Activated CD8-positive, alpha-beta memory T cell treated with anti-CD3 and anti-CD28 coated beads for 48 hours (primary cell): Measurements from ENCODE around the gene LRRC8C.
"Not testable (repeated sequence)": the region's sequence is repeated elsewhere in the genome, so short reads cannot be mapped to it uniquely, and the experiment has no call there.

ENCODE experiments used
- DNase-seq, 3 experiments: peaks; one replicate each; pipeline ENCODE4 v3.0.0-alpha.2; 2020; ENCODE audit warnings: low read depth in 2 of 3, low spot score in 2 of 3

Gene LRRC8C

DNA sequence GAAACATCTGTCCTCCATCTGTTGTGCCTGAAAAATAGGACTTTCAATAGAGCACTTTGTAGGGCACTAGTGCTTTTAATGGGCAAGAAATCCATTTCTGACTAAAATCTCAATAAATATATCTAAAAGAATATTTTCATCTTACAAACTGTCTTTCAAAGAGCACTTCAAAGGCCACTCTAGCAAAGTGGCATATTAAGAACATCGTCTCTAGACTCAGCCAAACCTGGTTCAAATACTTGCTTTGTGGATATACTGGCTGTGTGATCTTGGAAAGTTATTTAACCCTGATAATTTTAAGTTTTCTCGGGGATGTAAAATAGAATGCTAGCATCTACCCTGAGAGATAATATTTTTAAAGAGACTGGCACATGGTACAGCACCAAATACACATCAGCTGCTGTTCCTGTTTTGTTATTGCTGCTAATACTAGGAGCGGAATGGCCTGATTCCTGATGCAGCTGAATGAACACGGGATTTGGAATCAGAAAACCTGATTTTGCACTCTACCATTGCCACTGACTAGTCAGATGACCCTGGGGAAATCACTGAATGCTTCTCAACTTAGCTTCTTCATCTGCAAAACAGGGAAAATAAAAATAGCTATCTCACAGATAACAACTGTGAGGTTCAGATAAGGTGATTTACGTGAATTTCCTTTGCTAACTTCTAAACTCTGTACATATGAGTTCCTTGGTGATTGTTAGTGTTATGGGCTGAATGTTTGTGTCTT, 25.2 kb upstream of the LRRC8C start:
- no peak for DNase-seq

DNA sequence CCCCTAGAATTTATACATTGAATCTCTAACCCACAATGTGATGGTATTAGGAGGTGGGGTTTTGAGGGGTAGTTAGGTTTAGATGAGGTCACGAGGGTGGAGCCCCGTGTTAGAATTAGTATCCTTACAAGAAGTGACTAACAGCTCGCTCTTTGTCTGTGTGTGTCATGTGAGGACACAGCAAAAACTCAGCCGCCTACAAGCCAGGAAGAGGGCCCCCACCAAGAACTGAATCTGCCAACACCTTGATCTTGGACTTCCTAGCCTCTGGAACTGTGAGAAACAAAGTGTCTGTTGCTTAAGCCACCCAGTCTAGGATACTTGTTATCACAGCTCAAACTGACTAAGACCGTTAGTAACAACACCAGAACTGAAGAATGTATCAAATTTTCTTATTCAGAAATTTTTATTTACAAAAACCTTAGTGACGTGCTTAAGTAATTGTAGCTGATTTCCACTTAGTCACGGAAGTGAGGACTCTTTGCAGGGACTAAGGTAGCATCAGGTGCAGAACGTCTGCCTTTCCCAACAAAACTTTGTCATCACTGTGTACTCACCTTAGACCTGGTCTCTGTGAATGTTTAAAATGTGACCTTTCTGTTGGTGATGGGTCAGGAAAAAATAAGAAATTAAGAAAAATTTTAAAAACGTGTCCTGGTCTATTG, 24.5 kb upstream of the LRRC8C start:
- DNase-seq, result peak in 2 of 3 experiments; percentile 23 to 45

DNA sequence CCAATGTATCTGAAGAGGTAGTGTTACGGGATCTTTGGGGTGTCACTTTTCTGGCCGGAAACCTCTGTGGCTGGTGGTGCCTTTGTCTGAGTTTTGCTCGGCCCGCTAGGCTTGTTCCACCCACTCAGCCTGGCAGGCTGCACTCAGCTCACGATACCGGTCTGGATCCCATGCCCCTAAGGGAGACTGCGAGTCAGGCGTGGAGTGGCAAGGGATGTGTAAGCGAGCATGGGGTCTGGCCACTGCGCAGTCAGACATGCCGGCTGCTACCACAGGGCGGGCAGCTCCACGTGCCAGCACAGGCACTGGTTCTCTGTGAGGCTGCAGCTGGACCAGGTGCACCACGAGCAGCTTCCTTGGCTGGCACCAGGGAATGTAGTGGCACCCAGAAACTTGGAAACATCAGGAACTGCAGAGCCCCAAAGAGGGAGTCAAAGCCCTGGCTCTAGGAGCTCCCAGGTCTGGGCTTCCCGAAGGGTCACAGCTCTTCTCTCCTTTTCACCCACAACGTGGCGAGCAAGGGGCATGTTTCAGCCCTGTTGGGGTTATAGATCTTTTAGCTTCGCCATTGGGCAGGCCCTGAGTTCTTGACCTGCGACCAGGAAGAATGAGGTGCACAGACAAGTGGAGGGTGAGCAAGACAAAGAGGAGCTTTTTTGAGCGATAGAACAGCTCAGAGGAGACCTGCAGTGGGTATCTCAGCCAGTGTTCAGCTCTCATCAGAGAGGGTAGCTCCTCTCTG, 23.8 kb upstream of the LRRC8C start:
- DNase-seq, result peak in 2 of 3 experiments; percentile 19 to 49

DNA sequence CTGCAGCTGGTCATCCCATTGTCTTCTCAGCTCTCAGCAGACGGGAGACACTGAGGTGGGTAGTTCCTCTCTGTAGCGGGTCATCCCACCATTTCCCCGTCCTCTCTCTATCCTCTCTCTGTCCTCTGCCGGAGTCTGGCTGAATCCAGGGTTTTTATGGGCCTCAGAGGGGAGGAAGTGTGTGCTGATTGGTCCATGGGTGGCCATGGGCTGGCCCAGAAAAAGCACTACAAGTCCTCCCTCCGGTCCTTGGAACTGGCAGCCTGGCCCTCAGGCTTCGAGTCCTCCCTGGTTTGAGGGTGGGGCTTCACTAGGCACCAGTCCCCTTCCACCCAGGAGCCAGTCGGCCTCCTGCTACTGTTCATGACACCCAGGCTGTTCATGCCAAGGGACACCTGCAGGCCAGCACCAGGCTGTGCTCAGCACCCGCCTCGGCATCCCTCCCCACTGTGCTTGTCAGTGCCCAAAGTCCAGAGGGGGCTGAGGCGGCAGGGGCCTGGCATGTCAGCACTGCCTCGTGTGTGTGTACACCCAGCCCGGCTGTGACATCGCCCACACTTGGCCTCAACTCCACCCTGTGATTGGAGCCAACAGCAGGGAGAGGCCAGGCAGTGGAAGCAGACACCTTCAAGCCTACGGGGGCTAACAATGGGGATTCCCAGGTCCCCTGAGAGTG, 23.0 kb upstream of the LRRC8C start:
- peak in 2 of 3 experiments; percentile 23 to 58 for DNase-seq

DNA sequence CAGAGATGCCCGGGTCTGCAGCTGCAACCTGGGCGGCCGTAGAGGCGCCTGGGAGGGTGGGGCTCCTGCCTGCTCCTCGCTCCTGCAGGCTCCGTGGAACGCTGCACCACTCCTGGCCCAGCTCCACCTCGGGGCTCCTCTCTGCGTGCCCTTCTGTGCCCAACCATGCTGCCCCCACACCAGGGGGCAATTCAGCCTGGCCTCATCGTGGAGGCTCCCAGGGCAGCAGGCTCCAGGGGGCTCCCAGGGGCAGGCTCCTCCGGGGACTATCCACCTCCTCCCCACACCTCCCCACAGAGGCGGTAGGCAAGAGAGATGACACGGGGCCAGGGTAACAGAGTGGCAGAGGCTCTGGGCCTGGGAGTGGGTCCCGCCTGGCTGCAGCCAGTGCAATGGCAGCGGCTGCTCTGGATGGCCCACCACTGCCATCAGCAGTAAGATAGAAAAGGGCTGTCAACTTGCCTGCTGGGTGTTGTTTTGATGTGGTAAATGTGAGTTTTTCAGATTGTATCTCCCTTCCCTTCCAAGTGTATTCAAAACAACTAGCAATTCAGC, 22.4 kb upstream of the LRRC8C start:
- no peak for DNase-seq

DNA sequence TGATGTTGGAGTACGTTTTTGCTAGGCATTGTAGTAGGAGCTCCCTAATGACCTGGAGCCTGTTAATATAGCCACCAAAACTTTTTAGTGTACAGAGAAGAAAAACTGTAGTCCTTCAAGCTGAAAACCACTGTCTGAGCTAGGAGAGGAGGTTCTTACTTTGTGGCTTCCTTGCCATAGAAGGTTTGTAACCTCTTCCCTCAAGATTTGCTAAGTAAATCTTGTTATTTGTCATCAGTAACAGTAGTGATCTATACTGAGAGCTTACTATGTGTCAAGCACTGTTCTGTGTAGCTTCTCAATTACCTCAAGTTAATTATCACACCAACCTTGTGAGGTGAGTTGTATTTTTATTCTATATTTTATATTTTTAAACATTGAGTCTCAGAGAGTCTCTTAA, 21.2 kb upstream of the LRRC8C start:
- no peak for DNase-seq

DNA sequence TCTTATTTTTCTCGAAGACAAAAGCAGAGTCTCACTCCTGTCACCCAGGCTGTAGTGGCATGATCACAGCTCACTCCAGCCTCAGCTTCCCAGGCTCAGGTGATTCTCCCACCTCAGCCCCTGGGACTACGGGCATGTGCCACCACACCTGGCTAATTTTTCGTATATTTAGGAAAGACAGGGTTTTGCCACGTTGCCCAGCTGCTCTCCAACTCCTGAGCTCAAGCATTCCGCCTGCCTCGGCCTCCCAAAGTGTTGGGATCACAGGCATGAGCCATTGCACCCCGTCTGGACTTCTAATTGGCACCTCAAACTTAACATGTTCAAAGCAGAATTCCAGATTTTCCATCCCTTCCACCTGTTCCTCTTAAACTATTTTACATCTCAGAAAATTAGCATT, 19.0 kb upstream of the LRRC8C start:
- DNase-seq, result no peak

DNA sequence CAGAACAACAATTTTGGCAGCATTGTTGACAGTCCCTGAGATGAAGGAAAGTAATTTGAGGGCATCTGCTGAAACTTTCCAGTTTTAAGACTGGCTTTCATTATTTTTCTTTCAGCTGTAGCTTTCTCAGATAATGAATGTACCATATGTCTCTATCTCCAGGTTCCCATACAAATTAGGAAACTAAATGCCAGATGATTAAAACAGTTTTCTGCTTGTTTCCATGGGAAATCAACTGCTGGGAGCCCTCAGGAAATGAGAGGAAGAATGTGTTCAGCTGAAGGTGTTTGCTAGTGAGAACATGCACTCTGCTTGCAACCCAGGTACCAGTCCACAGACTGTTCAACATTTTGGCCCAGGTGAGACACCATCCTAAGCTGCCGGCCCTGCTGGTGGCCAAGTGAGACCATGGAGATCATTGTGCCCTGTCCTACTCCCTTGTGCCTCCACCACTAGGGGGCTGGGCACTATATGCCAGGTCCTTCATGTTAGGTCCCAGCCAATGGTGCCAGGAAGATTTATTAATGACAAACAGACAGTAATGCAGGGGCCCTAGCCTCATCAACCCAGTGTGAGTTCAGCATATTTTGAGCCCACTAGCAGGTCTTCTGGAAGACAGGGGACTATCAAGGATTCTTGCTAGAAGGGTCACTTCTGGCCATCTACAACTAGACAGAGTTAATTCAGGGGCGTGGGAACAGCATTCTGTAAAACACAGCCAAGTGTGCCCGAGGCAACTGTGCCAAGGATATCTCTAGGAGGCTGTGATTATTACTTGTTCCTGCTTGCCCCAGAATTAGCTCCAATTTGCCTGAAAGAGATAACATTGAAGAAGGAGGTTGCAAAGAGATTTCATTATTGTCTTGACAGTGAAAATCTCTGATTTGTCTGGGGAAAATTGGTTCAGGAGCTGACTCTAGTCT, 17.0 kb upstream of the LRRC8C start:
- no peak for DNase-seq

DNA sequence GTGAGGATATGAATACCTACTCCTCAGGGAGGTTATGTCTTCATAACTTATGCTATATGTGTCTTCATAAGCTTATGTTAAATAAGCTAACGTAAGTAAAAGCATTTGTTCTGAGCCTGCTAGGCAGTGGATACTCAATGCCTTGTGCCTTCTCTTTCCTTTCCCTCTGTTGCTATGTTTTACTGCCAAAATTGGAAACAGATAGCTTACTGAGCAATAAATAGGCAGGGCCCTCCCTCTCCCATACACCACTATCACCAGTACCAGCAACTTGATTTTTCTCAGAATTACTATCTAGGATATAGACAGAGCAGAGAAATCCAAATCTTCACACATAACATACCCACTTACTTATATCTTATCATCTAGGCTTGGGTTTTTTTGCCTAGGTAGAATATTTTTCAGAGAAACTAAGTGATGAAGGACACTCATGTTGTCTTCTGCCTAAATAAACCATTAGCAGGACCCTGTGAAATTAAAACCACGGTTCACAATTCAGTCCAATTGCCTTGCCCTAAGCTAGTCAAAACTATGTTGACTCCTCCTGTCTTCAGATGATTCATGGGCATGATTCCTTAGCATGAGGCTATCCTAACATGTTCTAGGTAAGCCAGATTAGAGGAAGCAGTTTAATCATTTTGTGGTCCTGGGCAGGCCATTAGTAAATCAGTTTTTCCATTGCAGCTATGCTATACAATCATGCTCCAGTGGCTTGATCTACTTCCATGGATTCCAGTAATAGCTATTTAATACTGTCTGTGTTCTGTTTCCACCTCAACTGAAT, 15.9 kb upstream of the LRRC8C start:
- no peak for DNase-seq

DNA sequence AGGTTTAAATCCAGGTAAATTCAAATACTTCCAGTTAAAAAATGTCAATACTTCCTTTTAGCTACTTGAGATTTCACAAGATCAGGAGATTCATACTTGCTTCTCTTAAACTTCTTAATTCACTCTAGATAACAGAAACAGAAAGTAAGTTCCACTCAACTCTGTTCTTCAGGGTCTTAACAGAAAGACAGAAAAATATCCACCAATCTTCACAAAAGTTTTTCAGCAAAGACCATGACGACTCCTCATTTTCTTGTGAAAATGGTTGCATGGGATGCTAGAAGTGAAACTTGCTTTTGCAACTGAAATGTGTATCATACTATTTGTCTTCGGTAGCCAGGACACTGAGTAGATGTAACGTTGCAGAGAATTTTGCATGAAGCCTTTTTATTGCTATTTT, 12.3 kb upstream of the LRRC8C start:
- DNase-seq, result no peak

DNA sequence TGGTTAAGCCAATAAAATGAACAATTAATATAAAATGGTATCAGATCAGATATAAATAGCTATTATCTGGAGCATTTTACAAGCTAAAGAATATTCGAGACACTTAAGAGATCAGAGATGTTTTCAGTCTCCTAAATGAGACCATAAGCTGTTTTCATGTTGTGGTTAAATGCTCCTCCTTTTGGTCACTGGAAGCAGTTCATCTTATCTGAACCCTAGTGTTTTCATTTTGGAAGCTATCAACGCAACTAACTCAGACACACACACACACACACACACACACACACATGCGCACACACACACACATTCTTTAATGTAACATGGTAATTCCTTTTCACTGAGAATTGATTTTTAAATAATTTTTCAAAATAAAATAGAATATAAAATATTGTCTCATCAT, 10.0 kb upstream of the LRRC8C start:
- no peak for DNase-seq

DNA sequence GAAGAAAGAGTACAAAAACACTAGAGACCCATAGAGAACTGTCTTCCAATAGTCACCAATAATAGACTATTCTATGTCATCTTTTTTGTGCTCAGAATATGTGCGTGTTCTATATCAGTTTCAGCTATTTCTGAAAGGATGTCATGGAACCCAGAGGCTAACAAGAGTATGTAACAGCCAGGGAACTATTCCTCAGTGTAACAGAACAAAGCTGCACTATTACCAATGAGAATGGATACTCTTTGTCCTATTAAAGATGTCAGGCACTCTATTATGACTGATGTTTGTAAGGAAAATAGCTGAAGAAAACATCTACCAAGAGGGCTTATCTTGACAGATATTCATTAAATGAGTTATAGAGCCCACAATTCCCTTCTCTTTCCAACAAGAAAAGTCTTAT, 8.6 kb upstream of the LRRC8C start:
- no peak for DNase-seq

DNA sequence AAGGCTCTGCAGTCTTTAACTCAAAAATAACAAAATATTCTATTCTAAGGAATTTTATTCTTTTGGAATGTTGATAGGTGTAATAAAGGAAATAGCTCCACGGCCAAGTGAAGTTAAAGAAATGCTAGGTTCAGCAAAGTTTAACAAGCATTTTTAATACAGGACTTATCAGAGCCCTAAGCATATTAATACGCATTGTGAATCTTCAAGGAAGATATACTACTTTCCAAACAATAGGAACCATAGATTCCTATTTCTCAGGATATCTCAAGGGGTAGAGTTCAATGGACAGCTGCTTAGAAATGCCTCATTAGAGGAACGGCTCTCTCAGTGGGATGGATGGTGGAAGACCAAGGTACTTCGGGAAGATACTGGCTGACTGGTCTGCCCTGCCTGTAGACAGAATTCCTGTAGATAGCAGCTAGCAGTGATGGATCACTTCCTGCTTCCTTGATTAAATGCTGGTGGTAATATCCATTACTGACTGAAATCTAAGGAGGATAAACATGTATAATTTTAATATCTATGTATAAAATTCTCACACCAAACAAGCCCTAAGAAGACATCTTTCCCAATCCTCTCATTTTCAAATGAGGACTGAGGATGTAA, 8.1 kb upstream of the LRRC8C start:
- DNase-seq, result no peak

DNA sequence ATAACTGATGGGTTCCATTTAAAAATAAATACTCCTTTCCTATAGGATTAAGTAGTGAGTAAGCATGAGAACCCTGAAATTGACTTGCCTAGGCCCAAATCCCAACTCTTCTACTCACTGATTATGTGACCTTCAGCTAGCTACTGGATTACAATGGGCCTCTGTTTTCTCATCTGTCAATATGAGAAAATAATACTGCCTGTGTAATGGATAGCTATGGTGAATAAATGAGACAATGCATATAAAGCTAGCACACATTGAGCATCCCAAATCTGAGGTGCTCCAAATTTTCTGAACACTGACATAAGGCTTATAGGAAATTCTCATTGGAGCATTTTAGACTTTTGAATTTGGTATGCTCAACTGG, 5.3 kb upstream of the LRRC8C start:
- DNase-seq, result no peak

DNA sequence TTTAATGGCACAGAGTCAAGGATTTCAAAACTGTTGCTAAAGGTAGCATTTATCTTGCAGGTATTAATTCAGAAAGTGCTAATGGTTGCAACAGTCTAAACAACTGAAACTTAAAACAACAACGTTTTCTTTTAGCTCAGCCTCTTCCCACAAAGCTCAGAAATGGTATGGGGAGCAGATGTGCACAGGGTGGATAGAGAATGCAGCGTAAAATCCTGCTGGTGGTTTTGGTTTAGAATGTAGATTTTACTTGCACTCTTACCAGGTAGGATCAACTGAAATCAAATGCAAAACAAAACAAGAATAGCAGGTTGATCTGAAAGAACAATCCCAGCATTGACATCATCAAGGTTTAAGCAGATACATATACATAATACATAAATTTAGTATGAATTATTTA, 3.8 kb upstream of the LRRC8C start:
- no peak for DNase-seq

DNA sequence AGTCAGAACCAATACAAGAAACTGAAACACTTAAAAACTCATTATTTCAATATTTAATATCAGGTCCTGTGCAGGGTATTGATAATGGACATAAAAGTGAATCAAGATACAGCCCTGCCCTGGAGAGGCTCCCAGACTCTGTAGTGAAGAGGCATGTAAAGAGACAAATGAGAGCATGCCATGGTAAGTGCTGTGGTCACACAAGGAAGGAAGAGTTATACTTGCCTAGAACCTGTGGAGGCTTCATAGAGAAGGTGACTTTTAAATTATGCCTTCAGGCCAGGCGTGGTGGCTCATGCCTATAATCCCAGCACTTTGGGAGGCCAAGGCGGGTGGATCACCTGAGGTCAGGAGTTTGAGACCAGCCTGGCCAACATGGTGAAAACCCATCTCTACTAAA, 3.3 kb upstream of the LRRC8C start:
- not testable (repeated sequence) for DNase-seq

DNA sequence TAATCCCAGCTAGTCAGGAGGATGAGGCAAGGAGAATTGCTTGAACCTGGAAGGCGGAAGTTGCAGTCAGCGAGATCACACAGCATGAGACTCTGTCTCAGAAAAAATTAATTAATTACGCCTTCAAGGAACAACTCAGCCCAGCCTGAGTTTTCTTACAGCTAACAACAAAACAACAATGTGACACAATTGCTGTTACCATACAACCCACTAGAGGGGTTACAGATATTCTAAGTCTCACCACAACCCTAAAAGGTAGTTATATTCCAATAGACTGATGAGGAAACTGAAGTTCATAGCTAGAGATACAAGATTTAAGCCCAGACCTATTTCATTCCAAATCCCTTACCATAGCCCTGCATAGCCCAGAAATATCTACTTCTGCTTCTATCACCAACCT, 2.9 kb upstream of the LRRC8C start:
- DNase-seq, result no peak

DNA sequence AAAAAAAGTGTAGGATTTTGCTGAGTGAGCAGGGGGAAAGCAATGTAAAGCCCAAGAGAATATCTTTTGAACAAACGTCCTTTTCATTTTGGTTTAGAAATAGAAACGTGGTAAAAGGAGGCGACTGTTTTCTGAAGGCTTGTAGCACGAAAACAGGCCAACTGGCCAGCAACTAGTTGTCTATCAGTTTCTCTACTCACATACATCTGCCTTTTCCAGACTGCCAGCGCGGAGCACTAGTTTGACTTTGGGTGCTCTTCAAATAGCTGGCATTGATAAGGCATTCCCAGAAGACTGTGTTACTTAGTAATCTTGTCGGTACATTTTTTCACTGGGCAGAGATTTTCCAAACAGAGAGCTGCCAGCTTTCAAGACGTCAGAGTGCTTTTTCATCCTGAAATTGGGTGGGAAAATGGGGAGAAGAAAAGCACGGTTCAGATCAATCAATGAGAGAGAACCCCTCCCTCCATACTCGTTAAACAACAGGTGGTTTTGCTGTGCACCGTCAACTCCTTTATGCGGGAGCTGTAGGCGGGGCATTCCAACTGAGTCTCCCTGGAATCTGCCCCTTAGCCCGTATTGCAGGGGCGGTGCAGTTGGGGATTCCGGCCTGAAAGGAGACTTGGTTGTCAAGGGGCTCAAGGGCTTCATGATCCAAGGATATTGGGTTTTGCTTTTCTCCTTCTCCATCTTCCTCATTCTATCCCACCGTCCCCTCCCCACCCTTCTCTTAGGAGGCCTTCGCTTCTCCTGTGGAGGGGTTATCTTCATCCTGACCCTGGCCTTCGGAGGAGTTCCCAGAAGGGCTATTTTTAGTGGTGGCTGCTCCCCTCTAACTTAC, 884 bp upstream of the LRRC8C start:
- no peak for DNase-seq
